ENCODE data around the gene GNG12. TPM values are rescaled to one million over a fixed set of nuclear protein-coding genes. Genes with fewer than 3 reads are reported as not detected.
A peak's percentile ranks its signal among the peaks of the same experiment; 100 is the strongest.

Gene GNG12
- total RNA-seq, 8 experiments from 2014 or later, result 8.6 to 146 (median 51.7) TPM

DNA sequence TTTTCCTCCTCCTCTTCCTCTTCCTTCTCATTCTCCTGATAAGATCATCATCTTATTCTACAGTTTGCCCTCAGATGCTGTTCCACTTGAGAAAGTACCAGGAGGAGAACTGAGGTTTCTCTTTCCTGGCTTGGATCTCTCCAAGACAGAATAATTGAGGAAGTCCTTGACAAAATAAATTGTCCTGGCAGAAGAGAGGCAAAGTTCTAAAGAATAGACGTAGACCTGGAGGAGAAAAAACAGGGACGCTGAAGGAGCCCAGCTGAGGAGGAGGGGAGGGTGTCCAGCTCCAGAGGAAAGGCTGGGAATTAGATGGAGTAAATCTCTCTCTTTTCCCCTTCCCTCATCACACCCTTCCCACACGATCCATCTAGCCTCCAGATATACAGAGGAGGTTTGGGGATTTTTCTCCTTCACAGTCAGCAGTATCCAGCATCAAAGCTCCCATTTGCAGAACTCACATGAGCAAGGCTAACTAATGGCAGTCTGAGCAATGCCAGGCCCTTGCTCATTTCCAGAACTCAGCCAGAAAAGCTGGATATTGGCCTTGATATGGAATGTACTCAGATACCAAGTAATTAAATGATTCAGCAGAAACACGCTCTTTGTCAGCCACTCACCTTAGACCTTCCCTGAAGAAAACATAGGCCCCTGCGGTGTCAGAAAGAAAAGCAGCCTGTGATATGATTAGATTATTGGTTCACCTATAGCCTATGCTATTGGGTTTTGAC is 5.1 kb upstream of the GNG12 start:
- 33 to 100% (median 84%) methylated on average over 1 to 5 of the region's 5 CpGs; no CpG with 5 or more reads in 1 of the 10 experiments for WGBS, 10 experiments
- ATAC-seq (replicated peaks in 6 of 8), result no peak
- in situ Hi-C loops (cut with MboI; ENCODE audit: low pct_unique_long_range_greater_than_20kb in 2 of 9, low sequenced_read_pairs in 9 of 9, unreplicated experiment in 9 of 9), result loop anchor here in 1 of 9 experiments (25.0 kb wide), 1 partner anchor 274 kb away; no protein-coding TSS in a partner anchor
- Histone ChIP-seq H3K4me1 (replicated peaks in 1 of 2) (no peaks in the 10 kb centered on the region), H3K27ac (no peak overlapping the region), H3K4me3 (no peak overlapping the region)

DNA sequence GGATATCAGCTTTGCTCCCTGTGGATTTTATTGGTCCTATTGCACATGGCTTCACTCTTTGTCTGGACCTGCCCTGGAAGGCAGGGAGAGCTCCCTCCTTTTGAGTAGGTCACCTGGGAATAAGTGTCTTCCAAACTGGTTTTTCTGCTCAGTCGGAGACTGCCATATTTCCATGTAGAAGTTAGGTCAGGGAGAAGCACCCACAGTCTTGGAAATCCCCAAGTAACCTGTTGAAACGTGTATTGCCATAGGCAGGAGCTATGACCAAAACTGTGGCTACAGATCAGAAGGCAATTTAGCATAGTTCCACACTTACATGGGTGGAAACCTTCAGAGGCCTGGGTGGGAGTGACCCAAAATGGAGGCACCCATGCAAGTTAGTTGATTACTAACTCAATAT is 3.5 kb upstream of the GNG12 start:
- ATAC-seq (replicated peaks in 6 of 8), result peak in 1 of 8 experiments; percentile 4
- WGBS, 10 experiments, result 40 to 94% (median 82%) methylated on average over 1 to 2 of the region's 2 CpGs; no CpG with 5 or more reads in 2 of the 10 experiments
- in situ Hi-C loops (cut with MboI; ENCODE audit: low pct_unique_long_range_greater_than_20kb in 2 of 9, low sequenced_read_pairs in 9 of 9, unreplicated experiment in 9 of 9), result loop anchor here in 1 of 9 experiments (25.0 kb wide), 1 partner anchor 276 kb away; no protein-coding TSS in a partner anchor

DNA sequence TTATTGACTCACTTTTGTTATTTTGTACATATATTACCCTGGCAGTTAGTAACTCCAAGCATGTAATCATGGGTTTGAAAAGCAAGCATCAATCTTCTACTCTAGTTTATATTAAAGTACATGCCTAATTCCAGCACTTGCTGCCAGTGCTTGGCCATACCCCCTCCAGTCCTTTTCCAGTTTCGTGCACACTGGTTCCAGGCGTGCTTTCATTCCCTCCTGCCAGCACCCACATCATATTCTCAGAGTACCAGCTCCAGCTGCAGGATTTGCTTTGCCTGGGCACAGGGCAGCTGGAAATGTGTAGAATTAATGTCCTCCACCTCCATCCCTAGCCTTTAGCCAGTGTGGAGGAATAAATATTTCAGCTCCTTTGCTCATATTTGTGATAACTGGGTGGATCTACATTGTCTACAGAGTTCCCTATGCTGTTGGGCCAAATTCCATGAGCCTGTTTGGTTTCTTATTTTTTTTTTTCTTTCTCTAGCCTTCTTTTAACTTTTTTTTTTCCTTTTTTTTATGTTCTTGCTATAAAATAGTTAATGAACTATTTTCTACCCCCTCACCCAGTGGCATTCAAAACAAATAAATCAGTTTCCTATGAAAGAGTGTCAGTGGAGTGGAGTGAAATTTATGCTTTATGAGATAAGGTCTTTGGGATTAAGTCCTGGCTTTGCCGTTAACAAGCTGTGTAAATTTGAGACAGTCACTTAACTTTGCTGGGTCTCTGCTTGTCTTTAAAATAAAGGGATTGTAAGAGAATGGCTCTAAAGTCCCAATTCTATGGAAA is 2.6 kb upstream of the GNG12 start:
- WGBS, 10 experiments, result 0 to 70% (median 40%) methylated on average over 1 to 3 of the region's 3 CpGs
- in situ Hi-C loops (cut with MboI; ENCODE audit: low pct_unique_long_range_greater_than_20kb in 2 of 9, low sequenced_read_pairs in 9 of 9, unreplicated experiment in 9 of 9), result loop anchor here in 1 of 9 experiments (25.0 kb wide), 1 partner anchor 276 kb away; no protein-coding TSS in a partner anchor
- Histone ChIP-seq H3K4me1 (replicated peaks in 1 of 2) (peaks cover 0 to 3% of the 10 kb centered on the region in 2 donors), H3K4me3 (no peak overlapping the region), H3K27ac (no peak overlapping the region)
- ATAC-seq (replicated peaks in 6 of 8), result no peak

More for the DNA sequence above, 3.5 kb upstream of the GNG12 start:
- H3K4me3 ChIP-seq, result no peak overlapping the region
- H3K27ac ChIP-seq, result no peak overlapping the region
- H3K4me1 ChIP-seq (replicated peaks in 1 of 2), result no peaks in the 10 kb centered on the region

DNA sequence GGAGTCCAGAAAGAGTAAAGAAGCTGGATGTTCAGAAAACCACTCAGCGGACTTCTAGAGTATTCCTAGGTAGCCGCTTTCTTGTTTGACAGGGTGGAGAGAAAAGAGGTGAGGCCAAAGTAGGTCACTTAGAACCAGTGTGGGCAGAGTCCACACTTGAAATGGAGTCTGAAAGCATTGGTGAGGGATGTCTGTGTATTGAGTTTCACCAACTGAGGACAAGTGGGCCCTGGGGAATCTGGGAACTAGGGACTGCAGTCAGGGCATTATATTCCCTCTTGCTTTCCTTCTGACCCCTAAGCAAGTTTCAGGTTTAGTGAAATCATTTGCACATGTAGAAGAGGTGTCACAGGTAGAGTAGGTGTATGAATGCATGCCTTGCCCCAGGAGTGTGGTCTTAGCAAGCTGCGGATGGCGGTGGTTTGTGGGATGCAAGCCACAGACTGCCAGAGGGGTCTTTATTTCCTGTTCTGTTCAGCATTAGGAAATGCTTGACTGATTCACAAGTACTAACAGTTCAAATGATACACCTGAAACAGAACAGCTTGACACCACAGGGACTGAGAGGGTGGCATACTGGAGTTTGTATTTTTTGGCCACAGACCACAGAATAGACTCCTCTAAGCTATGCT is 1.1 kb upstream of the GNG12 start:
- Histone ChIP-seq H3K27ac (no peak overlapping the region), H3K4me1 (replicated peaks in 1 of 2) (peaks cover 0 to 3% of the 10 kb centered on the region in 2 donors), H3K4me3 (no peak overlapping the region)
- ATAC-seq (replicated peaks in 6 of 8), result no peak
- in situ Hi-C loops (cut with MboI; ENCODE audit: low pct_unique_long_range_greater_than_20kb in 2 of 9, low sequenced_read_pairs in 9 of 9, unreplicated experiment in 9 of 9), result loop anchor here in 1 of 9 experiments (25.0 kb wide), 1 partner anchor 278 kb away; no protein-coding TSS in a partner anchor
- WGBS, 10 experiments, result 73 to 100% (median 93%) methylated on average over 1 to 4 of the region's 4 CpGs; no CpG with 5 or more reads in 1 of the 10 experiments

DNA sequence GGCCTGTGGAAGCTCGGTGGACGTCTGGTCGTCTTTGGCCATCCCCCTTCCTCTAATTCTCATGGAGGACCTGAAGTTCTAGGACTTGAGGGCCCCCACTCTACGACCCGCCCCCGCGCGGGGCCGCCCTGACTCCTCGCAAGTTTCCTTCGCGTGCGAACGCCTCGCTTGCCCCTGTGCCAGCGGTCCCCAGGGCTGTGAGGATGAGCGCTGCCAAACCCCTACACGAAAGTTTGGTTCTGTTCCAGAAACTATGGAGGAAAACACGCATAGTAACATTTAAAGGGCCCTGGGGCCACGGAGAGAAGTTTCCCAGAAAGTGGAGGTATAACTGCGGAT is 304 bp upstream of the GNG12 start:
- H3K4me3 ChIP-seq, result peak overlapping the region; percentile 35 to 58 (median 53)
- no peak overlapping the region for H3K27ac ChIP-seq
- in situ Hi-C loops (cut with MboI; ENCODE audit: low pct_unique_long_range_greater_than_20kb in 2 of 9, low sequenced_read_pairs in 9 of 9, unreplicated experiment in 9 of 9), result loop anchor here in 1 of 9 experiments (25.0 kb wide), 1 partner anchor 279 kb away; no protein-coding TSS in a partner anchor
- 40 to 100% (median 86%) methylated on average over 1 to 4 of the region's 21 CpGs; no CpG with 5 or more reads in 6 of the 10 experiments for WGBS, 10 experiments
- peaks cover 0 to 3% of the 10 kb centered on the region in 2 donors for H3K4me1 ChIP-seq (replicated peaks in 1 of 2)
- peak in 3 of 8 experiments; percentile 2 to 8 (median 5) for ATAC-seq (replicated peaks in 6 of 8)

DNA sequence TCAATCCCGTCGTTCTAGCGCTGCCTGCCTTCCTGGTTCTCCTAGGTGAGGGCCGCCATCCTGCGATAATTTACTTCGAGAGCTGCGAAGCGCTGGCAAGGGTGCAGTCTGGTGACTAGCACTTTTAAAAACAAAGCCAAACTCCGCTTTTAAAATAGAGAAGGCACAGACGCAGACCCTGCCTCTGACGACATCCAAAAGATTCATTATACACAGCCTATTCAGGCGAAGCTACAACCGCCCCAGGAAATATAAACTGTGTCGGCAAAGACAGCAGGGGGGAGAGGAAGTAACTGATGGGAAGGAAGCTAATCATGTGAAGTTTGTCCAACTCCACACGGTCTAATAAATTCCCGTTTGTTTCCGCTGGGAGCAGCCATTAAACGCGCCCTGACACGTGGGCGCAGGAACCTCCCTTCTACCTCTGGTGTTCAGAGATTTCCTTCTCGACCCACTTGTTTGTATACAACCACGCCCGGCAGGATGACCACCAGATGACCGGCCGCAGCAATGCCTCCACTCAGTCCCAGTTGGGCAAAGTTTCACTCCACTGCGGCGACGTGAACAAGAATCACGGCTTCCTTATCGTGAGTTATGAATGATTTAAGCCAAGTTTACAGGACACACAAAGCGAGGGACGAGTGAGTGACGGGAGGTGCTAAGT is 1.3 kb downstream of the GNG12 start:
- peak; percentile 35 to 60 (median 51) for ATAC-seq (replicated peaks in 6 of 8)
- in situ Hi-C loops (cut with MboI; ENCODE audit: low pct_unique_long_range_greater_than_20kb in 2 of 9, low sequenced_read_pairs in 9 of 9, unreplicated experiment in 9 of 9), result loop anchor here in 1 of 9 experiments (25.0 kb wide), 1 partner anchor 280 kb away; no protein-coding TSS in a partner anchor
- no peak overlapping the region for H3K27ac ChIP-seq
- peaks cover 0 to 3% of the 10 kb centered on the region in 2 donors for H3K4me1 ChIP-seq (replicated peaks in 1 of 2)
- H3K4me3 ChIP-seq, result peak overlapping the region; percentile 35 to 58 (median 53)
- WGBS, 10 experiments, result 0 to 3% (median 0%) methylated on average over 2 to 31 of the region's 34 CpGs

DNA sequence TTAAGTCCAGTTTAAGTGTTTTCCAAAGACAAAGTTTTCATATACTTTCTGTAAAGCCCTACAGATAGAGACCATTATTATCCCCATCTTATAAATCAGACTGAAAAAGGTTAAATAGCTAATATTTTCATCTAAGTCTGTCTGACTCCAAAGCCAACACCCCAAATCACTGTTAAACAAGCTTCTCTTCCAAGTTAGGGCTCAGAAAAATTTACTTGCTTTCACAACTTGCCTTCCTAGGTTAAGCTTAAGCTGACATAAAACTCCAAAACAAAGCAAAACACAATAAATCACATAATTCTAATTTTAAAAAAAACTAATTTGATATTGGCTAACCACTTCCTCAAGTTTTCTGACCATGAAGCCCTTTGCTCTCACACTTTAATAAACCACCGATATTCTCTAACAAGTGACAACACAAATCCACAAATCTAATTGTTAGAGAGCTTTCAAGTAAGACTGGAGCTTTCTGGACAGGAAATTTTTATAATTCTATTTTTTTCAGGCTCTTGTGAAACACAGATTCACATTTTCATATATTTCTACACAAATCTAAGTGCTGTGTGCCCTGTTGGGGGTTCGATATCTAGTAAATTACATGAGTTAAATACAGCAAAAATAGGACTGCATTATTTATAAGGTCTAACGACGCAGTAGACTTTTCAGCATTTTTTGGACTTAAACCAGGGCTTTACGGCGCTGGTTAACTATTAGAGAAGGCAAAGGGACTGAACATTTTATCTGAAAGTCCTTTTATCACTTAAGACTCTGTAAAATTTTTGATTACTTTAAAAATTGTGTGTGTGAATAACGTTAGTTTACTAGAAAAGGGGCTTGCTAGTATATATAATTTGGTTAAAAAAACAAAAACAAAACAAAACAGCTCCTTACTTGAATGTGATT is 2.1 kb downstream of the GNG12 start:
- 0 to 39% (median 16%) methylated on average over 1 to 7 of the region's 7 CpGs for WGBS, 10 experiments
- no peak overlapping the region for H3K27ac ChIP-seq
- in situ Hi-C loops (cut with MboI; ENCODE audit: low pct_unique_long_range_greater_than_20kb in 2 of 9, low sequenced_read_pairs in 9 of 9, unreplicated experiment in 9 of 9), result loop anchor here in 1 of 9 experiments (25.0 kb wide), 1 partner anchor 281 kb away; no protein-coding TSS in a partner anchor
- no peak for ATAC-seq (replicated peaks in 6 of 8)
- peaks cover 0 to 3% of the 10 kb centered on the region in 2 donors for H3K4me1 ChIP-seq (replicated peaks in 1 of 2)
- peak overlapping the region; percentile 35 to 58 (median 53) for H3K4me3 ChIP-seq

DNA sequence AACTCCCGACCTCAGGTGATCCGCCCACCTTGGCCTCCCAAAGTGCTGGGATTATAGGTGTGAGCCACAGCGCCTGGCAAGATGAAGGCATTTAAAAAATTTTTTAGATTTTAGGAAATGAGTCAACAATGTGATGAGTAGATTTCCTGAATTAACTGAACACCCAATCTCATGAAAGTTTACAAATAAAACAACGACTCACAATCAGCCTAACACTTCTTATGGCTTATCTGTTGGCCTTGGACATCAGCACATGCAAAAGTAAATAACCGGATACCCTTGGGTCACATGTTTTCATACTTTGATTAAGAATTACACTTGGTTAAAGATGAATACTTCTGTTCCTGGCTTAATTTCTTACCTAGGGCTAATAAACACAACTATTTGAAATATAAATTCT is 3.0 kb downstream of the GNG12 start:
- in situ Hi-C loops (cut with MboI; ENCODE audit: low pct_unique_long_range_greater_than_20kb in 2 of 9, low sequenced_read_pairs in 9 of 9, unreplicated experiment in 9 of 9), result loop anchor here in 1 of 9 experiments (25.0 kb wide), 1 partner anchor 282 kb away; no protein-coding TSS in a partner anchor
- peaks cover 0 to 3% of the 10 kb centered on the region in 2 donors for H3K4me1 ChIP-seq (replicated peaks in 1 of 2)
- no peak for ATAC-seq (replicated peaks in 6 of 8)
- H3K27ac ChIP-seq, result no peak overlapping the region
- H3K4me3 ChIP-seq, result no peak overlapping the region
- 38 to 92% (median 76%) methylated on average over 1 to 4 of the region's 5 CpGs; no CpG with 5 or more reads in 2 of the 10 experiments for WGBS, 10 experiments

DNA sequence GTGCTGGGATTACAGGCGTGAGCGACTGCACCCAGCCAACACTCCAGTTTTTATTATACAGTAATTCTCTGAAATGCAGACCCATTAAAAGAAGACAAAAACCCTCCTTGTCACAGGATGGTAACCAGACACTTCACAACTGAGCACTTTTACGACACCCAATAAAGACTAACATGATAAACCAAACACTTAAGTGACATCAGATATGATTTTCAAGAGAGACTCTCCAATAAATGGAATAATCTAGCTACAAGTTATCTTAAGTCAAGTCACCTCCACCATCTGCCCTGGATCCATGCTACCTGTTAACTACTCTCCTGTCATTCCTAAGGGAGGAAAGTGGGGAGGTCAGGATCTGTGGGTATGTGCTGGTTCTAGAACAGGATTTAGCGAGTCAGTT is 5.6 kb downstream of the GNG12 start:
- no peak overlapping the region for H3K27ac ChIP-seq
- in situ Hi-C loops (cut with MboI; ENCODE audit: low pct_unique_long_range_greater_than_20kb in 2 of 9, low sequenced_read_pairs in 9 of 9, unreplicated experiment in 9 of 9), result loop anchor here in 2 of 9 experiments (10.0 to 25.0 kb wide), 2 partner anchors 53 to 285 kb away; no protein-coding TSS in a partner anchor
- no peak for ATAC-seq (replicated peaks in 6 of 8)
- 93 to 100% (median 100%) methylated on average over 1 to 4 of the region's 4 CpGs; no CpG with 5 or more reads in 2 of the 10 experiments for WGBS, 10 experiments
- no peak overlapping the region for H3K4me3 ChIP-seq
- peaks cover 0 to 3% of the 10 kb centered on the region in 2 donors for H3K4me1 ChIP-seq (replicated peaks in 1 of 2)

DNA sequence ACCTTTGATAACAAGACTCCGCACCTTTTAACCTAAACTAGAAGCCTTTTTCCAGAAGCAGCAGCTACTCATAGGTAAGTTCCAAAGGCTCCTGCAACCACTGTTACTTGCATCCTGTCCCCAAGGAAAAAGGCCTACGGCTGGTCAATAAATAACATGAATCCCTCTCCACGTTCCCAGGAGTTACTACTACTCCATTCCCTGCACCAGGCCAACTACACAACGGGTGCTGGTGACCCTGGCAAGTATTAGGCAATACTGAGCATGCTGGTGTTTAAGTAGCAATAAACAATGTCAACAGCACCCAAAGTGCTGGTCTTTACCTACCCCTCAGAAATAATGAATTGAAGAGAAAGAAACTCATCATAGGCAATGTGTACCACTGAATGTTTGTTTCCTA is 7.7 kb downstream of the GNG12 start:
- no peak for ATAC-seq (replicated peaks in 6 of 8)
- H3K27ac ChIP-seq, result no peak overlapping the region
- WGBS, 10 experiments, result 74 to 100% (median 82%) methylated on average over 1 to 4 of the region's 4 CpGs; no CpG with 5 or more reads in 2 of the 10 experiments
- no peak overlapping the region for H3K4me3 ChIP-seq
- H3K4me1 ChIP-seq (replicated peaks in 1 of 2), result no peaks in the 10 kb centered on the region
- in situ Hi-C loops (cut with MboI; ENCODE audit: low pct_unique_long_range_greater_than_20kb in 2 of 9, low sequenced_read_pairs in 9 of 9, unreplicated experiment in 9 of 9), result loop anchor here in 2 of 9 experiments (10.0 to 25.0 kb wide), 2 partner anchors 51 to 287 kb away; no protein-coding TSS in a partner anchor

DNA sequence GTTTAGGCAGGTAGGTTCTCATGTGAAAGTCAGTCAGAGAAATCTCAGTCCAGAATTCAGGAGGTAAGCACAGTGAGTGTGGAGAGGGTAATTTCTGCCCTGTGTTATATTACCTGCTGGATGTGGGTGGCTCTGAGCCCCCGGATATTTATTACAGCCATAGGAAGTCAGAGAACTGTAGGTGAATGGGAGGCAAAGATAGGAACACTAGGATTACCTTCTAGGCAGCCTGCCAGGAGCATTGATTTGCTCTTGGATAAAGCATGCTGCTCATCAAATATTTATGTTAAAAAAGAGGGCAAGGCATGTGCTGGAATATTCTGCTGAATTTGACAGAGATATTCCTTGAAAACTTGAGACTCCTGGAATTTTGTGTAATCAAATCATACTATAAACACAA is 8.5 kb downstream of the GNG12 start:
- ATAC-seq (replicated peaks in 6 of 8), result no peak
- in situ Hi-C loops (cut with MboI; ENCODE audit: low pct_unique_long_range_greater_than_20kb in 2 of 9, low sequenced_read_pairs in 9 of 9, unreplicated experiment in 9 of 9), result loop anchor here in 2 of 9 experiments (10.0 to 25.0 kb wide), 2 partner anchors 50 to 288 kb away; no protein-coding TSS in a partner anchor
- no peak overlapping the region for H3K27ac ChIP-seq
- H3K4me3 ChIP-seq, result no peak overlapping the region
- H3K4me1 ChIP-seq (replicated peaks in 1 of 2), result no peaks in the 10 kb centered on the region
- WGBS, 10 experiments, result 83 to 100% (median 88%) methylated on average over 1 of the region's 1 CpG; no CpG with 5 or more reads in 3 of the 10 experiments

All from motor neuron (in vitro differentiated cells).